ENCODE results near the gene CALHM3.

DNA sequence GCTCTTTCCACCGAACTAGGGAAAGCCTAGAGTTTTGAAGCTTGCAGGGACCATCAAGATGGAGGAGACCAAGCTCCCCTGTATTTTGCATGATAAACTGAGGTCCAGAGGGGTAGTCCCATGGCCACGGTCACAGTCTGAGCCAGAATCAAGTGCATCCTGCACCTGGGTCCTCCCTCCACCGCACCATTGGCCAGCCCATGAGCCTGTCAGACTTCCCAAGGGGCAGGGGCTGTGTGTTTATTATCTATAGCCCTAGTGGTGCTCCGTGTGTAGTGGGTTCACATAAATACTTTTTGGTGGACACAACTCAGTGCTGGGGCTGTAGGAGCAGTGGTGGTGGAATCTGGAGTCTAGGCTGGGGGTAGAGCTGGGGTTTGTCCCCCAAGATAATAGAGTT lies 3.6 kb downstream of the CALHM3 start:
- TF ChIP-seq, protein P1, sequence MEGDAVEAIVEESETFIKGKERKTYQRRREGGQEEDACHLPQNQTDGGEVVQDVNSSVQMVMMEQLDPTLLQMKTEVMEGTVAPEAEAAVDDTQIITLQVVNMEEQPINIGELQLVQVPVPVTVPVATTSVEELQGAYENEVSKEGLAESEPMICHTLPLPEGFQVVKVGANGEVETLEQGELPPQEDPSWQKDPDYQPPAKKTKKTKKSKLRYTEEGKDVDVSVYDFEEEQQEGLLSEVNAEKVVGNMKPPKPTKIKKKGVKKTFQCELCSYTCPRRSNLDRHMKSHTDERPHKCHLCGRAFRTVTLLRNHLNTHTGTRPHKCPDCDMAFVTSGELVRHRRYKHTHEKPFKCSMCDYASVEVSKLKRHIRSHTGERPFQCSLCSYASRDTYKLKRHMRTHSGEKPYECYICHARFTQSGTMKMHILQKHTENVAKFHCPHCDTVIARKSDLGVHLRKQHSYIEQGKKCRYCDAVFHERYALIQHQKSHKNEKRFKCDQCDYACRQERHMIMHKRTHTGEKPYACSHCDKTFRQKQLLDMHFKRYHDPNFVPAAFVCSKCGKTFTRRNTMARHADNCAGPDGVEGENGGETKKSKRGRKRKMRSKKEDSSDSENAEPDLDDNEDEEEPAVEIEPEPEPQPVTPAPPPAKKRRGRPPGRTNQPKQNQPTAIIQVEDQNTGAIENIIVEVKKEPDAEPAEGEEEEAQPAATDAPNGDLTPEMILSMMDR (conservative IDR thresholded peaks at IDR 0.05; ENCODE audit: low read depth, low read length), result no peak
- TF ChIP-seq EZH2 (IDR thresholded peaks at IDR 0.05; ENCODE audit: low read length, unreplicated experiment), result no peak

All from PC-3 (cell line).